GM12878 (cell line): ENCODE results near the gene EFCAB10. TPM values are rescaled to one million over a fixed set of nuclear protein-coding genes. Genes with fewer than 3 reads are reported as not detected.
"Not testable (repeated sequence)": the region's sequence is repeated elsewhere in the genome, so short reads cannot be mapped to it uniquely, and the experiment has no call there.

ENCODE experiments used
- ATAC-seq: fragments of 200-7000 bp; cut with Tn5 transposase; 3 replicates; pipeline ENCODE4 v1.9.1; 2020; ENCODE audit warnings: mild to moderate bottlenecking, moderate library complexity
- BruUV-seq: library from RNA; stranded (reverse); fragments of 400-500 nt; replicated peaks from 2 replicates; lab custom pipeline; 2021; lab: Mats Ljungman, UMichigan
- CTCF ChIA-PET: fragments of 300-600 bp; sonication (Branson Sonifier 250); formaldehyde crosslinking; extraction: SDS; loops from one replicate; lab custom pipeline; 2021; ENCODE audit warnings: inconsistent platforms; lab: Yijun Ruan, JAX
- POLR2A ChIA-PET: fragments of 350-600 bp; formaldehyde crosslinking; extraction: SDS; loops from one replicate; lab custom pipeline; 2021; ENCODE audit warnings: inconsistent platforms; lab: Charles Lee
- RAD21 ChIA-PET: fragments of 300-600 bp; sonication (Branson Sonifier 250); formaldehyde crosslinking; loops from one replicate; lab custom pipeline; 2023; ENCODE audit warnings: antibody characterized with exemption; ENCODE audit not compliant: unreplicated experiment; lab: Charles Lee
- SMC1A ChIA-PET: fragments of 300-600 bp; sonication (Branson Sonifier 250); formaldehyde crosslinking; loops from one replicate; lab custom pipeline; 2023; ENCODE audit not compliant: unreplicated experiment, uncharacterized antibody; lab: Charles Lee
- DNase-seq: peaks from one replicate; pipeline ENCODE4 v3.0.0-alpha.2; 2011; ENCODE audit warnings: low read depth, low spot score
- FAIRE-seq: peaks from 3 replicates; lab custom pipeline; 2011; peaks lifted over from hg19 to GRCh38; lab: Jason Lieb, UNC
- H2AFZ ChIP-seq: 2 replicates; pipeline ENCODE4 v1.6.0; 2011; ENCODE audit warnings: low read depth, low read length, control low read depth; ENCODE audit not compliant: control insufficient read depth
- H3K27ac ChIP-seq: 2 replicates; pipeline ENCODE4 v1.5.1; 2011; ENCODE audit warnings: control low read depth; ENCODE audit not compliant: control insufficient read depth, insufficient read depth
- H3K27me3 ChIP-seq, 2 experiments: replicated peaks in 1 of 2; 2 replicates each; pipeline versions ENCODE4 v1.6.0 to v1.6.1; 2011; ENCODE audit warnings: low read length in 1 of 2; ENCODE audit not compliant: control insufficient read depth in 2 of 2, insufficient read depth in 2 of 2
- H3K36me3 ChIP-seq, 2 experiments: 2 replicates each; pipeline ENCODE4 v1.5.1; 2011; ENCODE audit warnings: low read length in 1 of 2; ENCODE audit not compliant: control insufficient read depth in 2 of 2, insufficient read depth in 2 of 2
- H3K4me1 ChIP-seq: 2 replicates; pipeline ENCODE4 v1.6.1; 2011; ENCODE audit warnings: mild to moderate bottlenecking, low read length, moderate library complexity, mixed read lengths; ENCODE audit not compliant: control insufficient read depth, insufficient read depth
- H3K4me2 ChIP-seq: 2 replicates; pipeline ENCODE4 v1.6.0; 2011; ENCODE audit warnings: control low read depth; ENCODE audit not compliant: control insufficient read depth, insufficient read depth
- H3K4me3 ChIP-seq: fragments of 200-600 bp; sonication (generic); 2 replicates; pipeline ENCODE4 v1.5.1; 2016
- H3K79me2 ChIP-seq: 2 replicates; pipeline ENCODE4 v1.6.0; 2011; ENCODE audit warnings: low read length; ENCODE audit not compliant: control insufficient read depth, insufficient read depth
- H3K9ac ChIP-seq: 2 replicates; pipeline ENCODE4 v1.8.0; 2011; ENCODE audit warnings: low read length, control low read depth, mixed read lengths; ENCODE audit not compliant: control insufficient read depth, insufficient read depth
- H3K9me3 ChIP-seq: replicated peaks from 3 replicates; pipeline ENCODE4 v1.5.1; 2011; ENCODE audit warnings: mild to moderate bottlenecking, low read length; ENCODE audit not compliant: control insufficient read depth, insufficient read depth
- H4K20me1 ChIP-seq: 2 replicates; pipeline ENCODE4 v1.6.0; 2011; ENCODE audit not compliant: control insufficient read depth, insufficient read depth
- ATF2 ChIP-seq: IDR thresholded peaks from 2 replicates; pipeline ENCODE4 v1.6.1; 2012; ENCODE audit warnings: low read length, inconsistent platforms
- CBFB ChIP-seq: IDR thresholded peaks from 2 replicates; pipeline ENCODE4 v1.6.1; 2016; ENCODE audit warnings: antibody characterized with exemption, low read depth
- GABPA ChIP-seq: IDR thresholded peaks from 2 replicates; pipeline ENCODE4 v1.6.1; 2014; ENCODE audit warnings: antibody characterized with exemption, low read depth, mild to moderate bottlenecking, inconsistent platforms
- YBX1 ChIP-seq: fragments of 450-650 bp; IDR thresholded peaks from 2 replicates; pipeline ENCODE4 v1.6.1; 2016; ENCODE audit warnings: antibody characterized with exemption
- WGBS: methylation state at CpG from one replicate; pipeline ENCODE4 v1.1.6; 2016; ENCODE audit warnings: low lambda C conversion rate; ENCODE audit not compliant: insufficient replicate concordance, insufficient coverage; ENCODE audit errors: missing lambda C conversion rate; 5-methylcytosine and 5-hydroxymethylcytosine counted together
- in situ Hi-C: fragments of 300-500 bp; cut with MboI; formaldehyde crosslinking; loops from 9 replicates; pipeline ENCODE4 v1.14.3; 2018; ENCODE audit warnings: mixed read lengths
- intact Hi-C: fragments of 100-400 bp; cut with micrococcal nuclease; formaldehyde crosslinking; loops from one replicate; pipeline ENCODE4 v1.14.2; 2022; ENCODE audit not compliant: unreplicated experiment
- polyA plus RNA-seq, 11 experiments: library from polyadenylated mRNA; depleted of rRNA in 4 of 11; unstranded in 6 of 11; stranded (reverse) in 5 of 11; fragments of >200 nt; fragmentation: Nextera tagmentation in 4 of 11; fragmentation: Illumina TruSeq in 1 of 11; extraction: Ambion mirVana in 4 of 11; extraction: Trizol in 1 of 11; gene quantifications; 1 replicate in 1 of 11; 2 replicates in 10 of 11; pipeline versions ENCODE4 v1.2.1 to v1.2.3, GENCODE V29; 2011 to 2016; ENCODE audit warnings: inconsistent platforms in 2 of 11, missing spikeins in 2 of 11, low read depth in 1 of 11
- total RNA-seq, 4 experiments: library from RNA; depleted of rRNA in 3 of 4; stranded (reverse); fragments of >200 nt in 3 of 4; fragmentation: Illumina TruSeq in 1 of 4; extraction: Trizol in 1 of 4; gene quantifications; 2 replicates each; pipeline versions ENCODE4 v1.2.1 to v1.2.3, GENCODE V29; 2013 to 2021

The EFCAB10 gene
- total and polyA plus RNA-seq, 10 of the 15 experiments (the other 5 are each of a cell fraction or from before 2014, with no cell fraction given) = 0.38 to 1.0 (median 0.54) TPM; not detected in 6

- POLR2A ChIA-PET = interaction anchor here (1.2 kb wide), 1 partner anchor 12 kb away, joined by 3 read pairs; no protein-coding TSS in a partner anchor
- FAIRE-seq (no peak), DNase-seq (no peak), ATAC-seq (no peak)
- 86% methylated on average over 6 of the region's 6 CpGs for WGBS
- H3K4me1 ChIP-seq = peaks cover 7% of the 10 kb centered on the region; the same call in 1 of the 2 replicates
- no peaks in the 10 kb centered on the region for H3K9me3 ChIP-seq
- no TSS peak for BruUV-seq
- CTCF ChIA-PET = interaction anchor here (1.0 to 1.4 kb wide), 2 partner anchors 12 to 72 kb away, joined by 4 to 8 read pairs; partner anchors contain the start of gene RINT1
- intact Hi-C loops (no loop called here), in situ Hi-C loops (no loop called here)
- H3K4me2 ChIP-seq = no peak overlapping the region
- H4K20me1 ChIP-seq = no peaks in the 10 kb centered on the region
- no peaks in the 10 kb centered on the region; a peak in 1 of 4 replicates for H3K36me3 ChIP-seq
- TF ChIP-seq GABPA (no peak), ATF2 (no peak), CBFB (no peak), YBX1 (no peak)
- H3K9ac ChIP-seq = no peak overlapping the region
- 0 out of 2 replicates have a peak overlapping the region, but pooled peaks have one; percentile 22 for H3K4me3 ChIP-seq
- SMC1A ChIA-PET = interaction anchor here (1.3 to 1.9 kb wide), 3 partner anchors 10 to 15 kb away, joined by 5 to 7 read pairs (median 5); partner anchors contain the start of gene RINT1
- H3K27ac ChIP-seq = no peak overlapping the region
- RAD21 ChIA-PET = no interaction called here
- H3K79me2 ChIP-seq = peaks cover 29% of the 10 kb centered on the region
- no peaks in the 10 kb centered on the region for H3K27me3 ChIP-seq
- no peak overlapping the region for H2AFZ ChIP-seq
These were observed 61.9 kb downstream of the EFCAB10 start for GRCh38 chr7:105519353-105519752.

GRCh38 chr7:105515610-105516009, 65.7 kb downstream of the EFCAB10 start:
- BruUV-seq, H3K36me3 ChIP-seq, intact Hi-C loops, H3K9ac ChIP-seq, H2AFZ ChIP-seq, FAIRE-seq, RAD21 ChIA-PET, H3K4me2 ChIP-seq, in situ Hi-C loops, DNase-seq, CTCF ChIA-PET, H3K4me3 ChIP-seq, H3K4me1 ChIP-seq, ATAC-seq, POLR2A ChIA-PET, H4K20me1 ChIP-seq, H3K27ac ChIP-seq, H3K9me3 ChIP-seq, H3K27me3 ChIP-seq: not testable (repeated sequence)
- SMC1A ChIA-PET = interaction anchor here (0.6 kb wide), 1 partner anchor 62 kb away, joined by 3 read pairs; no protein-coding TSS in a partner anchor
- WGBS = 99% methylated on average over 7 of the region's 7 CpGs
- peaks cover 26% of the 10 kb centered on the region for H3K79me2 ChIP-seq

Other genes starting within 250 kb of the EFCAB10 start
- 23.3 and 26.5 TPM in 2 replicates for gene SRPK2, start 192.6 kb downstream of the EFCAB10 start, total RNA-seq (2014; rRNA removed)
- gene SRPK2, start 192.6 kb downstream of the EFCAB10 start, total RNA-seq (2014; rRNA removed; fragmentation: Illumina TruSeq; extraction: Trizol) = 26.6 and 26.7 TPM in 2 replicates
- 30.2 and 32.8 TPM in 2 replicates for gene SRPK2, start 192.6 kb downstream of the EFCAB10 start, total RNA-seq (2021)
- gene SRPK2, start 192.6 kb downstream of the EFCAB10 start, polyA plus RNA-seq (2011; rRNA removed) = 20.4 and 26.5 TPM in 2 replicates
- gene SRPK2, start 192.6 kb downstream of the EFCAB10 start, polyA plus RNA-seq (2014; fragmentation: Illumina TruSeq; extraction: Trizol) = 25.4 and 25.7 TPM in 2 replicates
- gene SRPK2, start 192.6 kb downstream of the EFCAB10 start, polyA plus RNA-seq (2014; fragmentation: Nextera tagmentation; extraction: Ambion mirVana) = 10 to 100 TPM; 14.2 to 21.5 TPM
- gene SRPK2, start 192.6 kb downstream of the EFCAB10 start, polyA plus RNA-seq (2014; rRNA removed) = 12.4 and 13.2 TPM in 2 replicates
- 10 to 100 TPM; 25.7 to 28.6 TPM for gene SRPK2, start 192.6 kb downstream of the EFCAB10 start, polyA plus RNA-seq (2016; fragmentation: Nextera tagmentation; extraction: Ambion mirVana)
- 28.5 and 32.1 TPM in 2 replicates for gene PUS7, start 59.2 kb downstream of the EFCAB10 start, total RNA-seq (2014; rRNA removed)
- 28.5 and 29.1 TPM in 2 replicates for gene PUS7, start 59.2 kb downstream of the EFCAB10 start, total RNA-seq (2014; rRNA removed; fragmentation: Illumina TruSeq; extraction: Trizol)
- 20.4 and 21.8 TPM in 2 replicates for gene PUS7, start 59.2 kb downstream of the EFCAB10 start, total RNA-seq (2021)
- gene PUS7, start 59.2 kb downstream of the EFCAB10 start, polyA plus RNA-seq (2011; rRNA removed) = 18.9 and 25.4 TPM in 2 replicates
- gene PUS7, start 59.2 kb downstream of the EFCAB10 start, polyA plus RNA-seq (2014; fragmentation: Illumina TruSeq; extraction: Trizol) = 25.2 and 32.3 TPM in 2 replicates
- 1 to 10 TPM; 5.6 to 6.7 TPM for gene PUS7, start 59.2 kb downstream of the EFCAB10 start, polyA plus RNA-seq (2014; fragmentation: Nextera tagmentation; extraction: Ambion mirVana)
- 17.5 and 20.2 TPM in 2 replicates for gene PUS7, start 59.2 kb downstream of the EFCAB10 start, polyA plus RNA-seq (2014; rRNA removed)
- gene PUS7, start 59.2 kb downstream of the EFCAB10 start, polyA plus RNA-seq (2016; fragmentation: Nextera tagmentation; extraction: Ambion mirVana) = 10 to 100 TPM; 23.0 to 24.5 TPM
- 13.5 and 15.9 TPM in 2 replicates for gene RINT1, start 49.3 kb downstream of the EFCAB10 start, total RNA-seq (2014; rRNA removed)
- 7.0 and 7.4 TPM in 2 replicates for gene RINT1, start 49.3 kb downstream of the EFCAB10 start, total RNA-seq (2014; rRNA removed; fragmentation: Illumina TruSeq; extraction: Trizol)
- 14.9 and 17.2 TPM in 2 replicates for gene RINT1, start 49.3 kb downstream of the EFCAB10 start, total RNA-seq (2021)
- 28.4 and 34.4 TPM in 2 replicates for gene RINT1, start 49.3 kb downstream of the EFCAB10 start, polyA plus RNA-seq (2011; rRNA removed)
- gene RINT1, start 49.3 kb downstream of the EFCAB10 start, polyA plus RNA-seq (2014; fragmentation: Illumina TruSeq; extraction: Trizol) = 18.5 and 21.8 TPM in 2 replicates
- gene RINT1, start 49.3 kb downstream of the EFCAB10 start, polyA plus RNA-seq (2014; fragmentation: Nextera tagmentation; extraction: Ambion mirVana) = 1 to 10 TPM; 6.7 to 7.4 TPM
- gene RINT1, start 49.3 kb downstream of the EFCAB10 start, polyA plus RNA-seq (2014; rRNA removed) = 13.9 and 17.3 TPM in 2 replicates
- gene RINT1, start 49.3 kb downstream of the EFCAB10 start, polyA plus RNA-seq (2016; fragmentation: Nextera tagmentation; extraction: Ambion mirVana) = 10 to 100 TPM; 26.6 to 32.3 TPM